HG03565 (cell line): ENCODE measurements around the gene NUBPL.
"Not testable (repeated sequence)": the region's sequence is repeated elsewhere in the genome, so short reads cannot be mapped to it uniquely, and the experiment has no call there.

ENCODE experiments used
- ATAC-seq: cut with Tn5 transposase; IDR thresholded peaks from one replicate; pipeline ENCODE4 v1.9.1; 2021; ENCODE audit warnings: mild to moderate bottlenecking, moderate library complexity; ENCODE audit not compliant: unreplicated experiment

NUBPL gene

GRCh38 chr14:31868096-31868495, 306.9 kb downstream of the NUBPL start:
- ATAC-seq = not testable (repeated sequence)

- no peak for ATAC-seq
Observed at GRCh38 chr14:31876741-31877140, 315.5 kb downstream of the NUBPL start.

- no peak for ATAC-seq
Observed at GRCh38 chr14:31877255-31877798, 316.1 kb downstream of the NUBPL start.

GRCh38 chr14:31879661-31880348, 318.6 kb downstream of the NUBPL start:
- no peak for ATAC-seq

- ATAC-seq = no peak
Observed at GRCh38 chr14:31880935-31881334, 319.7 kb downstream of the NUBPL start.

- no peak for ATAC-seq
Observed at GRCh38 chr14:31881531-31882310, 320.5 kb downstream of the NUBPL start.

- ATAC-seq = no peak
Observed at GRCh38 chr14:31884238-31884637, 323.0 kb downstream of the NUBPL start.

- no peak for ATAC-seq
Observed at GRCh38 chr14:31884776-31885379, 323.7 kb downstream of the NUBPL start.

GRCh38 chr14:31886156-31886835, 325.1 kb downstream of the NUBPL start:
- no peak for ATAC-seq

GRCh38 chr14:31887929-31888580, 326.9 kb downstream of the NUBPL start:
- ATAC-seq = no peak

- no peak for ATAC-seq
Observed at GRCh38 chr14:31889297-31889696, 328.1 kb downstream of the NUBPL start.

- not testable (repeated sequence) for ATAC-seq
Observed at GRCh38 chr14:31890202-31890601, 329.0 kb downstream of the NUBPL start.

- ATAC-seq = no peak
Observed at GRCh38 chr14:31893221-31893757, 332.1 kb downstream of the NUBPL start.

- no peak for ATAC-seq
Observed at GRCh38 chr14:31894351-31894750, 333.1 kb downstream of the NUBPL start.

GRCh38 chr14:31895206-31895605, 334.0 kb downstream of the NUBPL start:
- ATAC-seq = no peak

GRCh38 chr14:31895646-31896045, 334.4 kb downstream of the NUBPL start:
- no peak for ATAC-seq

- no peak for ATAC-seq
Observed at GRCh38 chr14:31897581-31898186, 336.5 kb downstream of the NUBPL start.

GRCh38 chr14:31898838-31899528, 337.8 kb downstream of the NUBPL start:
- no peak for ATAC-seq

GRCh38 chr14:31902002-31902401, 340.8 kb downstream of the NUBPL start:
- ATAC-seq = no peak
